IPS DF 4.7 (cell line): ENCODE measurements around the gene MLPH.
"Not testable (repeated sequence)": the region's sequence is repeated elsewhere in the genome, so short reads cannot be mapped to it uniquely, and the experiment has no call there.

Source experiments
- DNase-seq: peaks from one replicate; pipeline ENCODE4 v3.0.0-alpha.2; 2013; ENCODE audit warnings: low spot score; ENCODE audit errors: extremely low read depth

The MLPH gene

DNA sequence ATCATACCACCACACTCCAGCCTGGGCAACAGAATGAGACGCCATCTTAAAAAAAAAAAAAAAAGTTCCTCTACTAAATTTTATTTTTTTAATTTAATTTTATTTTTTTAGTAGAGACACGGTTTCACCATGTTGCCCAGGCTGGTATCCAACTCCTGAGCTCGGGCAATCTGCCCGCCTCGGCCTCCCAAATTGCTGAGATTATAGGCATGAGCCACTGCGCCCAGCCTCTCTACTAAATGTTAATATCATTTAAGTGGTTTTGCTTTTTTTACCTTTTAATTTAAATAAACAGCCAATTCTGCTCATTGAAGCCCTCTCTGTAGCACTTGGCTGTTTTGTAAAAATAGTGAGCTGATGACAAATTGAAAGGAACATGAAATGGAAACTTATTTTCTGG is 94.3 kb downstream of the MLPH start:
- no peak for DNase-seq

DNA sequence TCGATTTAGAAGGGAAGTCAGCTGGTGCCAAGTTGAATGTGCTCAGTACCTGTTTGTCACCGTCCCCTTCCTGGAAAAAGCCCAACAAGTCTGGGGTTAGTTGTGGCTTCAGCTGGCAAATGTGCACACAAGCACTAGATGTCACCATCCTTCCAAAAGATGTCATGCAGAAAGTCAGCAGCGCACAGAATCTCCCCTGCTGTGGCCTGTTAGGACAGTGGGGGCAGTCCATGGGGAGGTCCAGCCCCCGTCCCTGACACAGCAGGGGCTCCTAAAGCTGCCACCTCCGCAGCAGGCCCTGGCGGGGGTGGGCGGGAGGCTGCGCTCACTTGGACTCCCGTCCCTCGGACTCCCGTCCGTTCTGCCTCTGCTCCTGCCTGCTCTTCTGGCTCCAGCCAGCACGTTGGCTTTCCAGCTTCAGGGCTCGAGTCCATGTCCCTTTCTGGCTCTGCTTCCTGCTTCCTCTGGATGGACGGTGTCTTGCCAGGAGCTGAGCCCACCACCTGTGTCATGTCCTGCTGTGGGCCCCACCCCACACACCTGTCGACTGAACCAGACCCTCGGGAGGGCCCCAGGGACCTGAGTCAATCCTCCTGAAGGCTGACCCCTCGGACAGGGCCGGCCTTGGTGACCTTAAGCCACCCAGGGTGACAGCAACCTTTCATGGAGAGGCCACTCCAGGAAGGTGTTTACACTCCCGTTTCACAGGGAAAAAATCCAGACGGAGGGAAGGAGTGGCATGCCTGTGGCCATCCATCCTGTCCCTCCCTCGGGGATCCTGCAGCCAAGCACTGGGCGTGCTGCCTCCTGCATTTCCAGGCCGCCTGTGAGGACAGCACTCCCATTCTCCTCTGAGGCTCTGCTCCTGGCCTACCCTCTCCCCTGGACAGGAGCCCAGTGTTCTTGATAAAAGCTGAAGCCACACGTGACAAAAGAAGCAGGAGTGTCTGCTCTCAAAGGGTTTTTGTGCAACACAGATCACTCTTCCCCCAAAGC is 95.0 kb downstream of the MLPH start:
- DNase-seq = no peak

- DNase-seq = no peak
Measured at GRCh38 chr2:237583385-237584295, 96.6 kb downstream of the MLPH start.

GRCh38 chr2:237585590-237586221 is 98.7 kb downstream of the MLPH start:
- no peak for DNase-seq

GRCh38 chr2:237588044-237588696 is 101.1 kb downstream of the MLPH start:
- no peak for DNase-seq

- no peak for DNase-seq
Measured at GRCh38 chr2:237590272-237591140, 103.5 kb downstream of the MLPH start, which contains the start of gene RAB17. Gene RAB17 (minus strand): TSS chr2:237590734. CDS start chr2:237586154, 4,580 bp downstream.

GRCh38 chr2:237591141-237591881 is 104.3 kb downstream of the MLPH start:
- no peak for DNase-seq

DNA sequence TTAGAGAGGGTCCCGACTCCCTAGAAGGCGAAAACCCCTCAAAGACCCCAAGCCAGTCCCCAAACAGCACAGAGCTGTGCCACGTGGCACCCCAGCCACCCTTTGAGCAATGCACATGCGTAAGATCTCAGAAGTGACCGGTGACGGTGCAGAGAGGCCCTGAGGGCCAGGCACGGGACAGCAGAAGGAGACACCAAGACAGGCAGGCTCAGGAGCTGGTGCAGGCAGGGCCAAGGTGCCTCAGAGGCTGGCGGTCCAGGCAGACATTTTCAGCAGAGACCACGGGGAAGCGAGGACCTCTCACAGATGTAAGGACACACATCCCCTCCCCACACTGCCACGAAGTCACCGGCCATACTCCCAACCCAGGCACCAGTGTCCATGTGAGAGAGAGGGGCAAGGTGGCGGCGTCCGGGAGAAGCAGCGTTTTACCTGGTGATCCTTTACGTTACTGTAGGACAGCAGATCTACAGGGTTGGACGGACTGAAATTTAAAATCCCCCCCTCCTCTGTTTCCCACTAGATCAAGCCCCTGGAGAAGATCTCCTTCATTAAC is 105.5 kb downstream of the MLPH start:
- no peak for DNase-seq

GRCh38 chr2:237593036-237593435 is 106.0 kb downstream of the MLPH start:
- no peak for DNase-seq

GRCh38 chr2:237593596-237594320 is 106.7 kb downstream of the MLPH start:
- DNase-seq = no peak

- no peak for DNase-seq
Measured at GRCh38 chr2:237594514-237594871, 107.4 kb downstream of the MLPH start.

- DNase-seq = not testable (repeated sequence)
Measured at GRCh38 chr2:237595829-237596519, 108.9 kb downstream of the MLPH start.

- DNase-seq = no peak
Measured at GRCh38 chr2:237596520-237597195, 109.6 kb downstream of the MLPH start.

DNA sequence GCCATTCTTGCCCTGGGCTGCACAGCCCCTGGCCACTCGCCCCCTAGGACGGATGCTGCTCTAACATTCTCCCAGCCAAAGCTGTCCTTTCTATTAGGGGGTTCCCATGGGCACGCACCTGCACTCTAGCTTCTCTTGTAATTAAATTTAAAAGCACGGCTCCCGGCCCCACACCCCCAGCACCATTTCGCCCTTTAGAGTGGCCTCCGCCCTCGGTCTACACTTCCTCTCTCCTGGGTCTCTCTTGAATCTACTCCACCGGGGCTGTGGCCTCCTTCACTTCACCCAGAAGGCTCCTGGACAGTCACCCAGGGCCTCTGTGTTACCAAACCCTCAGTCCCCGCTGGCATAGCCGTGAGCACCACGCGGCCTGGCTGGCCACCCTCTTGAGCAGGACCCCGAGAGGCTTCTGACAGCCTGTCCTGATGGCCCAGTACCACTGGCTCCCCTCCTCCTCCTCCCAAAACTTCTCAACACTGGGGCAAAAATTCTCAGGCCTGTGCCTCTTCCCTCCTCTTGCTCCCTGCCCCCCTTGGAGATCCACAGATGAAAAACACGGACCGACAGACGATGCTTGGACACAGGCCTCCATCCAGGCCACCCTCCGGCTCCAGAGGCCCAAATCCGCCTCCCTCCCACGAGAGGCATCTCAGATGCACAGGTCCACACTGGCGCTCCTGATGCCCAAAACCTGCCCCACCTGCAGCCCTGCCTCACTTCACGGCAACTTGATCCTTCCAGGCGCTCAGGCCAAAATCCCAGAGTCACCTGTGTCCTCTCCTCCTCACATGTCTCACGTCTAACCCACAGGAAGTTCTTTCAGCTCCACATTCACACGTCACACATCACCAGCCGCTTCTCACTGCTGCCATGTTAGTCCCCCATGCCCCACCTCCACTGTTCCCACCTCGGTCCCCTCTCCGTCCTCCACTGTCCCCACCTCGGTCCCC is 110.4 kb downstream of the MLPH start:
- DNase-seq = no peak

- no peak for DNase-seq
Measured at GRCh38 chr2:237598468-237599208, 111.6 kb downstream of the MLPH start.
